Liver (tissue), 9 donors: ENCODE data around the gene HSP90AB1. TPM values are rescaled to one million over a fixed set of nuclear protein-coding genes. Genes with fewer than 3 reads are reported as not detected.
A peak's percentile ranks its signal among the peaks of the same experiment; 100 is the strongest.

Experiments
- DNase-seq: peaks from one replicate; pipeline ENCODE4 v3.0.0-alpha.2; 2017; ENCODE audit warnings: low spot score
- H3K27ac ChIP-seq, 2 donors: one replicate each; pipeline ENCODE4 v1.7.0; 2013; ENCODE audit warnings: inconsistent platforms in 2 of 2, low read length in 2 of 2, control low read depth in 1 of 2, low read depth in 1 of 2, mild to moderate bottlenecking in 1 of 2
- H3K27me3 ChIP-seq, 4 donors: one replicate each; pipeline versions ENCODE4 v1.6.1 to v1.7.0; 2013; ENCODE audit warnings: low read length in 3 of 4, inconsistent platforms in 1 of 4, mild to moderate bottlenecking in 1 of 4, moderate library complexity in 1 of 4; ENCODE audit not compliant: control insufficient read depth in 4 of 4, insufficient read depth in 4 of 4
- H3K36me3 ChIP-seq, 4 donors: one replicate each; pipeline versions ENCODE4 v1.6.1 to v1.7.0; 2013; ENCODE audit warnings: low read length in 3 of 4, mild to moderate bottlenecking in 3 of 4, low read depth in 1 of 4, moderate library complexity in 1 of 4; ENCODE audit not compliant: control insufficient read depth in 4 of 4, insufficient read depth in 3 of 4
- H3K4me1 ChIP-seq, 4 donors: one replicate each; pipeline versions ENCODE4 v1.6.1 to v1.7.0; 2013; ENCODE audit warnings: low read length in 3 of 4, mild to moderate bottlenecking in 3 of 4, moderate library complexity in 1 of 4; ENCODE audit not compliant: control insufficient read depth in 4 of 4, insufficient read depth in 4 of 4
- H3K4me3 ChIP-seq, 3 donors: one replicate each; pipeline versions ENCODE4 v1.6.1 to v1.7.0; 2013; ENCODE audit warnings: low read length in 3 of 3, control low read depth in 1 of 3, low read depth in 1 of 3, mild to moderate bottlenecking in 1 of 3
- H3K9ac ChIP-seq, 2 donors: one replicate each; pipeline ENCODE4 v1.7.0; 2013; ENCODE audit warnings: low read length in 2 of 2, mild to moderate bottlenecking in 2 of 2, moderate library complexity in 2 of 2, control low read depth in 1 of 2, low read depth in 1 of 2
- H3K9me3 ChIP-seq, 4 donors: one replicate each; pipeline versions ENCODE4 v1.6.1 to v1.7.0; 2013; ENCODE audit warnings: low read length in 3 of 4; ENCODE audit not compliant: control insufficient read depth in 4 of 4
- EGR1 ChIP-seq, 2 donors: IDR thresholded peaks; 2 replicates each; pipeline ENCODE4 v1.6.1; 2016 to 2018; ENCODE audit warnings: antibody characterized with exemption in 2 of 2, low read depth in 2 of 2
- FOXA1 ChIP-seq: IDR thresholded peaks from 2 replicates; pipeline ENCODE4 v1.6.1; 2016; ENCODE audit warnings: antibody characterized with exemption
- FOXA2 ChIP-seq: IDR thresholded peaks from 2 replicates; pipeline ENCODE4 v1.6.1; 2016; ENCODE audit warnings: antibody characterized with exemption
- GABPA ChIP-seq, 2 donors: IDR thresholded peaks in 1 of 2; conservative IDR thresholded peaks in 1 of 2; 2 replicates each; pipeline ENCODE4 v1.6.1; 2016; ENCODE audit warnings: antibody characterized with exemption in 2 of 2, mild to moderate bottlenecking in 1 of 2, moderate library complexity in 1 of 2
- HNF4A ChIP-seq, 2 donors: conservative IDR thresholded peaks; 2 replicates each; pipeline ENCODE4 v1.6.1; 2016; ENCODE audit warnings: antibody characterized with exemption in 2 of 2, mild to moderate bottlenecking in 2 of 2
- HNF4G ChIP-seq: IDR thresholded peaks from 2 replicates; pipeline ENCODE4 v1.6.1; 2016; ENCODE audit warnings: antibody characterized with exemption
- JUND ChIP-seq, 2 donors: IDR thresholded peaks; 2 replicates each; pipeline ENCODE4 v1.6.1; 2016; ENCODE audit warnings: antibody characterized with exemption in 2 of 2
- NR2F2 ChIP-seq: IDR thresholded peaks from 2 replicates; pipeline ENCODE4 v1.6.1; 2016; ENCODE audit warnings: antibody characterized with exemption
- RAD21 ChIP-seq, 2 donors: IDR thresholded peaks; 2 replicates each; pipeline ENCODE4 v1.6.1; 2016; ENCODE audit warnings: antibody characterized with exemption in 2 of 2, mild to moderate bottlenecking in 2 of 2
- RXRA ChIP-seq, 2 donors: IDR thresholded peaks; 2 replicates each; pipeline ENCODE4 v1.6.1; 2017 to 2018; ENCODE audit warnings: antibody characterized with exemption in 2 of 2, mild to moderate bottlenecking in 1 of 2
- SP1 ChIP-seq: IDR thresholded peaks from 2 replicates; pipeline ENCODE4 v1.6.1; 2018; ENCODE audit warnings: antibody characterized with exemption, mild to moderate bottlenecking
- TAF1 ChIP-seq: conservative IDR thresholded peaks from 2 replicates; pipeline ENCODE4 v1.6.1; 2016; ENCODE audit warnings: antibody characterized with exemption, mild to moderate bottlenecking
- YY1 ChIP-seq: IDR thresholded peaks from 2 replicates; pipeline ENCODE4 v1.6.1; 2016; ENCODE audit warnings: antibody characterized with exemption, mild to moderate bottlenecking
- WGBS: extraction: QIAGEN DNeasy Blood & Tissue Kit; methylation state at CpG from one replicate; pipeline ENCODE4 v1.1.7; 2013; 5-methylcytosine and 5-hydroxymethylcytosine counted together
- polyA plus RNA-seq, 2 donors: library from polyadenylated mRNA; stranded (reverse) in 1 of 2; unstranded in 1 of 2; fragments of 200-250 nt in 1 of 2; fragments of >200 nt in 1 of 2; fragmentation: Nextera tagmentation in 1 of 2; extraction: Ambion mirVana in 1 of 2; gene quantifications; one replicate each; pipeline versions ENCODE4 v1.2.1 to v1.2.3, GENCODE V29; 2013 to 2015
- total RNA-seq, 2 donors: library from RNA; depleted of rRNA; stranded (reverse); fragments of >200 nt; gene quantifications; one replicate each; pipeline ENCODE4 v1.2.3, GENCODE V29; 2014
- TF ChIP-seq, protein P1 (sequence below): IDR thresholded peaks from 2 replicates; pipeline ENCODE4 v1.6.1; 2016; ENCODE audit warnings: antibody characterized with exemption
- TF ChIP-seq, protein P2 (sequence below): IDR thresholded peaks from 2 replicates; pipeline ENCODE4 v1.6.1; 2016; ENCODE audit warnings: antibody characterized with exemption, mild to moderate bottlenecking
- TF ChIP-seq, protein P3 (sequence below): IDR thresholded peaks from 2 replicates; pipeline ENCODE4 v1.6.1; 2016; ENCODE audit warnings: antibody characterized with exemption
- TF ChIP-seq, protein P4 (sequence below): fragments of 150-350 bp; IDR thresholded peaks from 2 replicates; pipeline ENCODE4 v1.5.1; 2017; ENCODE audit warnings: improper control_type of control experiment, low read depth, low read length; ENCODE audit not compliant: missing input control
- TF ChIP-seq, protein P5 (sequence below): IDR thresholded peaks from 2 replicates; pipeline ENCODE4 v1.6.1; 2016; ENCODE audit warnings: antibody characterized with exemption
- donor health status: healthy.
- donor health status: healthy.
- donor health status: healthy.
- donor health status: healthy.
- donor health status: healthy.

The HSP90AB1 gene
- total and polyA plus RNA-seq, 4 donors = 129 to 281 (median 203) TPM

DNA sequence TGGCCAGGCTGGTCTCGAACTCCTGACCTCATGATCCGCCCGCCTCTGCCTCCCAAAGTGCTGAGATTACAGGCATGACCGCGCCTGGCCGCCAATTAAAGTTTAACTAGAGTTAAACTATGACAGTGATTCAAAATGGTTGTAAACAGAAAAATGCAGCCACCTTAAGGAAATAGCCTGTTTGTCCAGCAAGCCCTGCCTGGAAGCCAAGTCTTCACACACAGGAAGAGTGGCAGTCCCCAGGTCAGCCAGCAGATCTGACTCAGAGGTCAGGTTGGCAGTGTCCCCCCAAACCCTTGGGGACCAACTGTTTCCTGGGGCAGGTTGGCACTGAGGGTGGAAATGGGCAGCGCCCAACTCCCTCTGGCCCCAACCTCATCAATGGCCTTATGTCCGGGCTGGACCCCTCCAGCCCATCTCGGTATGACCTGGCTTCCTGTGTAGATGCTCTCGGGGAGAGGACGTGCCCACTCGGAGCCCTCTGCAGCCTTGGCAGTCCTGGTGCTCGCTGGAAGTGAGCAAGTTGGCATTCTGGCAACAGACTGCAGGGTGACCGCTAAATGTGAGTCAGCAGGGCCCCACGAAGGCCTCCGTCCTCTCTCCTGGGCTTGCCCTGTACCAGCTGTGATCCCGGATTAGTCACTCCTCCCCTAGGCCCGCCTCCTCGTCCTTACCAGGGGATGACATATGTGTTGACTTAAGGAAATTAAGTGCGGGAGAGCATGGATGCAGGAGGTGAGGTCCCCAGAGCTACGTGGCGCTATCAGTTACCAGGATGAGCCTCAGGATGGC lies 9.7 kb upstream of the HSP90AB1 start:
- DNase-seq = peak; percentile 83
- TF ChIP-seq HNF4G = no peak
- TF ChIP-seq TAF1 = no peak
- TF ChIP-seq FOXA1 = peak; percentile 79
- TF ChIP-seq RXRA (IDR thresholded peaks at IDR 0.05) = peak; percentile 51 to 73
- TF ChIP-seq, protein P1, sequence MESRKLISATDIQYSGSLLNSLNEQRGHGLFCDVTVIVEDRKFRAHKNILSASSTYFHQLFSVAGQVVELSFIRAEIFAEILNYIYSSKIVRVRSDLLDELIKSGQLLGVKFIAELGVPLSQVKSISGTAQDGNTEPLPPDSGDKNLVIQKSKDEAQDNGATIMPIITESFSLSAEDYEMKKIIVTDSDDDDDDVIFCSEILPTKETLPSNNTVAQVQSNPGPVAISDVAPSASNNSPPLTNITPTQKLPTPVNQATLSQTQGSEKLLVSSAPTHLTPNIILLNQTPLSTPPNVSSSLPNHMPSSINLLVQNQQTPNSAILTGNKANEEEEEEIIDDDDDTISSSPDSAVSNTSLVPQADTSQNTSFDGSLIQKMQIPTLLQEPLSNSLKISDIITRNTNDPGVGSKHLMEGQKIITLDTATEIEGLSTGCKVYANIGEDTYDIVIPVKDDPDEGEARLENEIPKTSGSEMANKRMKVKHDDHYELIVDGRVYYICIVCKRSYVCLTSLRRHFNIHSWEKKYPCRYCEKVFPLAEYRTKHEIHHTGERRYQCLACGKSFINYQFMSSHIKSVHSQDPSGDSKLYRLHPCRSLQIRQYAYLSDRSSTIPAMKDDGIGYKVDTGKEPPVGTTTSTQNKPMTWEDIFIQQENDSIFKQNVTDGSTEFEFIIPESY = peak; percentile 44
- TF ChIP-seq JUND (IDR thresholded peaks at IDR 0.05) = peak; percentile 87 to 95
- peak; percentile 27 for TF ChIP-seq NR2F2
- TF ChIP-seq SP1 = peak; percentile 61
- TF ChIP-seq, protein P2, sequence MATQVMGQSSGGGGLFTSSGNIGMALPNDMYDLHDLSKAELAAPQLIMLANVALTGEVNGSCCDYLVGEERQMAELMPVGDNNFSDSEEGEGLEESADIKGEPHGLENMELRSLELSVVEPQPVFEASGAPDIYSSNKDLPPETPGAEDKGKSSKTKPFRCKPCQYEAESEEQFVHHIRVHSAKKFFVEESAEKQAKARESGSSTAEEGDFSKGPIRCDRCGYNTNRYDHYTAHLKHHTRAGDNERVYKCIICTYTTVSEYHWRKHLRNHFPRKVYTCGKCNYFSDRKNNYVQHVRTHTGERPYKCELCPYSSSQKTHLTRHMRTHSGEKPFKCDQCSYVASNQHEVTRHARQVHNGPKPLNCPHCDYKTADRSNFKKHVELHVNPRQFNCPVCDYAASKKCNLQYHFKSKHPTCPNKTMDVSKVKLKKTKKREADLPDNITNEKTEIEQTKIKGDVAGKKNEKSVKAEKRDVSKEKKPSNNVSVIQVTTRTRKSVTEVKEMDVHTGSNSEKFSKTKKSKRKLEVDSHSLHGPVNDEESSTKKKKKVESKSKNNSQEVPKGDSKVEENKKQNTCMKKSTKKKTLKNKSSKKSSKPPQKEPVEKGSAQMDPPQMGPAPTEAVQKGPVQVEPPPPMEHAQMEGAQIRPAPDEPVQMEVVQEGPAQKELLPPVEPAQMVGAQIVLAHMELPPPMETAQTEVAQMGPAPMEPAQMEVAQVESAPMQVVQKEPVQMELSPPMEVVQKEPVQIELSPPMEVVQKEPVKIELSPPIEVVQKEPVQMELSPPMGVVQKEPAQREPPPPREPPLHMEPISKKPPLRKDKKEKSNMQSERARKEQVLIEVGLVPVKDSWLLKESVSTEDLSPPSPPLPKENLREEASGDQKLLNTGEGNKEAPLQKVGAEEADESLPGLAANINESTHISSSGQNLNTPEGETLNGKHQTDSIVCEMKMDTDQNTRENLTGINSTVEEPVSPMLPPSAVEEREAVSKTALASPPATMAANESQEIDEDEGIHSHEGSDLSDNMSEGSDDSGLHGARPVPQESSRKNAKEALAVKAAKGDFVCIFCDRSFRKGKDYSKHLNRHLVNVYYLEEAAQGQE = peak; percentile 84
- peak; percentile 21 to 44 for TF ChIP-seq HNF4A (conservative IDR thresholded peaks at IDR 0.05)
- TF ChIP-seq, protein P3, sequence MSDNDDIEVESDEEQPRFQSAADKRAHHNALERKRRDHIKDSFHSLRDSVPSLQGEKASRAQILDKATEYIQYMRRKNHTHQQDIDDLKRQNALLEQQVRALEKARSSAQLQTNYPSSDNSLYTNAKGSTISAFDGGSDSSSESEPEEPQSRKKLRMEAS = peak; percentile 57
- TF ChIP-seq FOXA2 = peak; percentile 92
- TF ChIP-seq GABPA (IDR thresholded peaks at IDR 0.05 in 1 of 2, conservative IDR thresholded peaks at IDR 0.05 in 1 of 2) = no peak
- TF ChIP-seq, protein P4, sequence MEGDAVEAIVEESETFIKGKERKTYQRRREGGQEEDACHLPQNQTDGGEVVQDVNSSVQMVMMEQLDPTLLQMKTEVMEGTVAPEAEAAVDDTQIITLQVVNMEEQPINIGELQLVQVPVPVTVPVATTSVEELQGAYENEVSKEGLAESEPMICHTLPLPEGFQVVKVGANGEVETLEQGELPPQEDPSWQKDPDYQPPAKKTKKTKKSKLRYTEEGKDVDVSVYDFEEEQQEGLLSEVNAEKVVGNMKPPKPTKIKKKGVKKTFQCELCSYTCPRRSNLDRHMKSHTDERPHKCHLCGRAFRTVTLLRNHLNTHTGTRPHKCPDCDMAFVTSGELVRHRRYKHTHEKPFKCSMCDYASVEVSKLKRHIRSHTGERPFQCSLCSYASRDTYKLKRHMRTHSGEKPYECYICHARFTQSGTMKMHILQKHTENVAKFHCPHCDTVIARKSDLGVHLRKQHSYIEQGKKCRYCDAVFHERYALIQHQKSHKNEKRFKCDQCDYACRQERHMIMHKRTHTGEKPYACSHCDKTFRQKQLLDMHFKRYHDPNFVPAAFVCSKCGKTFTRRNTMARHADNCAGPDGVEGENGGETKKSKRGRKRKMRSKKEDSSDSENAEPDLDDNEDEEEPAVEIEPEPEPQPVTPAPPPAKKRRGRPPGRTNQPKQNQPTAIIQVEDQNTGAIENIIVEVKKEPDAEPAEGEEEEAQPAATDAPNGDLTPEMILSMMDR = no peak
- TF ChIP-seq RAD21 (IDR thresholded peaks at IDR 0.05) = no peak
- TF ChIP-seq EGR1 (IDR thresholded peaks at IDR 0.05; ENCODE audit: low read depth in 2 of 2) = no peak
- TF ChIP-seq, protein P5, sequence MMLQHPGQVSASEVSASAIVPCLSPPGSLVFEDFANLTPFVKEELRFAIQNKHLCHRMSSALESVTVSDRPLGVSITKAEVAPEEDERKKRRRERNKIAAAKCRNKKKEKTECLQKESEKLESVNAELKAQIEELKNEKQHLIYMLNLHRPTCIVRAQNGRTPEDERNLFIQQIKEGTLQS = peak; percentile 72
- TF ChIP-seq YY1 = peak; percentile 68
- Histone ChIP-seq H3K4me1 (peaks cover 16 to 46% (median 38%) of the 10 kb centered on the region in 4 donors), H3K9me3 (no peaks in the 10 kb centered on the region), H3K4me3 (peak overlapping the region; percentile 49 to 71 (median 49)), H3K9ac (peak overlapping the region; percentile 75), H3K36me3 (no peaks in the 10 kb centered on the region), H3K27me3 (no peaks in the 10 kb centered on the region), H3K27ac (peak overlapping the region; percentile 97 to 99)
- 9% methylated on average over 22 of the region's 22 CpGs for WGBS
